NCI-H146 (cell line): ENCODE data around the gene LAIR1.
"Not testable (repeated sequence)": the region's sequence is repeated elsewhere in the genome, so short reads cannot be mapped to it uniquely, and the experiment has no call there.

Experiments used
- DNase-seq: peaks from one replicate; lab custom pipeline; 2025; lab: John Stamatoyannopoulos, UW

LAIR1 gene

GRCh38 chr19:54341295-54341694, 23.4 kb downstream of the LAIR1 start:
- no peak for DNase-seq

- no peak for DNase-seq
Observed at GRCh38 chr19:54339646-54340358, 24.9 kb downstream of the LAIR1 start.

- no peak for DNase-seq
Observed at GRCh38 chr19:54338521-54338920, 26.2 kb downstream of the LAIR1 start.

GRCh38 chr19:54337858-54338230, 26.9 kb downstream of the LAIR1 start:
- no peak for DNase-seq

- DNase-seq: no peak
Observed at GRCh38 chr19:54336893-54337857, 27.6 kb downstream of the LAIR1 start.

- no peak for DNase-seq
Observed at GRCh38 chr19:54335979-54336892, 28.5 kb downstream of the LAIR1 start.

- no peak for DNase-seq
Observed at GRCh38 chr19:54335164-54335563, 29.6 kb downstream of the LAIR1 start.

- DNase-seq: no peak
Observed at GRCh38 chr19:54333586-54334298, 31.0 kb downstream of the LAIR1 start.

GRCh38 chr19:54332149-54332548, 32.6 kb downstream of the LAIR1 start:
- no peak for DNase-seq

- no peak for DNase-seq
Observed at GRCh38 chr19:54331626-54332025, 33.1 kb downstream of the LAIR1 start.

- DNase-seq: no peak
Observed at GRCh38 chr19:54329476-54330165, 35.1 kb downstream of the LAIR1 start.

- DNase-seq: not testable (repeated sequence)
Observed at GRCh38 chr19:54328781-54329180, 36.0 kb downstream of the LAIR1 start.

- DNase-seq: no peak
Observed at GRCh38 chr19:54325631-54326030, 39.1 kb downstream of the LAIR1 start.

GRCh38 chr19:54325194-54325621, 39.5 kb downstream of the LAIR1 start:
- peak; percentile 15 for DNase-seq

GRCh38 chr19:54324071-54324470, 40.7 kb downstream of the LAIR1 start:
- DNase-seq: no peak

- DNase-seq: not testable (repeated sequence)
Observed at GRCh38 chr19:54322934-54323333, 41.8 kb downstream of the LAIR1 start.

GRCh38 chr19:54322295-54322694, 42.4 kb downstream of the LAIR1 start:
- DNase-seq: not testable (repeated sequence)

GRCh38 chr19:54319892-54320670, 44.6 kb downstream of the LAIR1 start:
- DNase-seq: no peak

GRCh38 chr19:54319049-54319448, 45.7 kb downstream of the LAIR1 start:
- DNase-seq: no peak

- DNase-seq: no peak
Observed at GRCh38 chr19:54317965-54318240, 46.8 kb downstream of the LAIR1 start.
